Ectodermal cell (in vitro differentiated cells): Measurements from ENCODE around the gene ACP3.
"Not testable (repeated sequence)": the region's sequence is repeated elsewhere in the genome, so short reads cannot be mapped to it uniquely, and the experiment has no call there.

Experiments used
- H3K27ac ChIP-seq: 2 replicates; pipeline ENCODE4 v1.7.0; 2013; ENCODE audit warnings: mild to moderate bottlenecking, low read depth, low read length; ENCODE audit not compliant: insufficient read depth, poor library complexity, severe bottlenecking
- H3K27me3 ChIP-seq: 2 replicates; pipeline ENCODE4 v1.7.0; 2013; ENCODE audit warnings: mild to moderate bottlenecking, low read length; ENCODE audit not compliant: insufficient read depth, control insufficient read depth, poor library complexity, severe bottlenecking
- H3K36me3 ChIP-seq: one replicate; pipeline ENCODE4 v1.7.0; 2013; ENCODE audit warnings: low read length; ENCODE audit not compliant: control insufficient read depth, insufficient read depth
- H3K4me1 ChIP-seq: one replicate; pipeline ENCODE4 v1.7.0; 2013; ENCODE audit warnings: low read length; ENCODE audit not compliant: control insufficient read depth, insufficient read depth
- H3K4me3 ChIP-seq: 2 replicates; pipeline ENCODE4 v1.7.0; 2013; ENCODE audit warnings: low read depth, low read length, control low read depth; ENCODE audit not compliant: insufficient read depth
- H3K9me3 ChIP-seq: 2 replicates; pipeline ENCODE4 v1.7.0; 2013; ENCODE audit warnings: mild to moderate bottlenecking, low read length, moderate library complexity; ENCODE audit not compliant: control insufficient read depth
- WGBS, 2 experiments: methylation state at CpG; one replicate each; pipeline ENCODE4 v1.1.7; 2013; ENCODE audit warnings: missing lambda C conversion rate in 2 of 2; 5-methylcytosine and 5-hydroxymethylcytosine counted together

Gene ACP3

DNA sequence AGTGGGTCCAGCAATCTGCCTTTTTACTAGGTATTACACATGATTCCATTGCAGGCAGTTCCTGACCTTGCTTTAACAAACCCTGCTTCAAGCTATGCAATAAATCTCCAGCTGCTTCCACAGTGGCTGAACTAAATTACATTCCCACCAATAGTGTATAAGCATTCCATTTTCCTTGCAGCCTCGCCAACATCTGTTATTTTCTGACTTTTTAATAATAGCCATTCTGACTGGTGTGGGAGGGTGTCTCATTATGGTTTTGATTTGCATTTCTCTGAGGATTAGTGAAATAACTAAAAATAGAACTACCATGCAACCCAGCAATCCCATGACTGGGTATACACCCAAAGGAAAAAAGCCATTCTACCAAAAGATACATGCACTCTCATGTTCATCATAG lies 63.7 kb downstream of the ACP3 start:
- Histone ChIP-seq H3K9me3 (no peaks in the 10 kb centered on the region), H3K4me3 (no peak overlapping the region), H3K36me3 (no peaks in the 10 kb centered on the region), H3K4me1 (peaks cover 5% of the 10 kb centered on the region), H3K27me3 (no peaks in the 10 kb centered on the region), H3K27ac (no peak overlapping the region)
- no CpG with 5 or more reads among the region's 1 CpG for WGBS, 2 experiments

DNA sequence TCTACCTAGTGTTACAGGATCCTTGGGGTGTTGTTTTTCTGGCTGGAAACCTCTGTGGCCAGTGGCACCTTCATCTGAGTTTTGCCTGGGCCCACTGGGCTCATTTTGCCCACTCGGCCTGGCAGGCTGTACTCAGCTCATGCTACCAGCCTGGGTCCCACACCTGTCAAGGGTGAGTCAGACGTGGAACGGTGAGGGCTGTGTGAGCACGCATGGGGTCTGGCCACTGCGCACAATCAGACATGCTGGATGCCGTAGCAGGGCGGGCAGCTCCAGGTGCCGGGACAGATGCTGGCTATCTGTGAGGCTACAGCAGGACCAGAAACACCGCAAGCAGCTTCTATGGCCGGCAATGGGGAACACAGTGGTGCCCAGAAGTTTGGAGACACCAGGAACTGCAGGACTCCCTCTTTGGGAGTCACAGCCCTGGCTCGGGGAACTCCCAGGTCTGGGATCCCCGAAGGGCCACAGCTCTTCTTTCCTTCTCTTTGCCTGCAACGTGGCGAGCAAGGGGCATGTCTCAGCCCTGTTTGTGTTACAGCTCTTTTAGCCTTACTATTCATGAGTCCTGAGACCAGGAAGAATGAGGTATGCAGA lies 64.2 kb downstream of the ACP3 start:
- Histone ChIP-seq H3K4me1 (peaks cover 5% of the 10 kb centered on the region), H3K27me3 (no peaks in the 10 kb centered on the region), H3K36me3 (no peaks in the 10 kb centered on the region), H3K9me3 (no peaks in the 10 kb centered on the region), H3K27ac (no peak overlapping the region), H3K4me3 (no peak overlapping the region)
- WGBS, 2 experiments: 87 to 91% methylated on average over 14 of the region's 14 CpGs

DNA sequence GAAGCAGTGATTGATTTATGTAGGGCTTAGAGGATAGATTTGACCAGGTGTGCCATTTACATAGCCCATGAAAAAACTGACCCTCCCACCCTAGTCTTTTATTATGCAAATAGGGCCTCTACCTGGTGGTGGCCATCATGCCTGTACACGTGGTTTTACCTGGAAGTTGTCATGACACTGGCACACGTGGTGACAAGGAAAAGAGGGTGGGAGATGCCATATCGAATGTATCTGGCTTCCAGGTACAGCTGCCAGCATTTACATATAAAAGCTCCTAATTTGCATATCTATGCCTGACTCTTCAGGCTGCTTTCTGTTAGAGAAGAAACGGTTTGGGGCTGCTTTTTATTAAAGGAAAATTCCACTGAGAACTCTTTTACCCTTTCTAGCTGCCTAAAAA lies 65.1 kb downstream of the ACP3 start:
- no peak overlapping the region for H3K4me3 ChIP-seq
- no peaks in the 10 kb centered on the region for H3K9me3 ChIP-seq
- no peaks in the 10 kb centered on the region for H3K27me3 ChIP-seq
- H3K36me3 ChIP-seq: no peaks in the 10 kb centered on the region
- H3K27ac ChIP-seq: no peak overlapping the region
- WGBS, 2 experiments: 61 to 66% methylated on average over 4 of the region's 4 CpGs
- H3K4me1 ChIP-seq: peaks cover 5% of the 10 kb centered on the region

DNA sequence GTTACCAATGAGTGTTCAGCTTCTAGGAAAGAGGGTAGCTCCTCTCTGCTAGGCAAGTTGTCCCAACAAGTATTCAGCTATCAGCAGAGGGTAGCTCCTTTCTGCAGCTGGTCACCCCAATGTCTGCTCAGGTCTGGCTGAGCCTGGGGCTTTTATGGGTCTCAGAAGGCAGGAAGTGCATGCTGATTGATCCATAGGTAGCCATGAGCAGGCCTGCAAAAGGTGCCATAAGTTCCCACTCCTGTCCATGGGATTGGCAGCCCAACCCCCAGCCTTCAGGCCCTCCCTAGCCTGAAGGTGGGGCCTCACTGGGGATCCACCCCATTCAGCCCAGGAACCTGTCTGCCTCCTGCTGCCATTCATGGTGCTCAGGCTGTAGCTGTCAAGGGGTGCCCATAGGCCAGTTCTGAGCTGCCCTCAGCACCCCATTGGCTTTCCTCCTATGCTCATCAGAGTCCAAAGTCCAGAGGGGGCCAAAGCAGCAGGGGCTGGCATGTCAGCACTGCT lies 65.5 kb downstream of the ACP3 start:
- Histone ChIP-seq H3K36me3 (no peaks in the 10 kb centered on the region), H3K4me3 (no peak overlapping the region), H3K4me1 (peaks cover 5% of the 10 kb centered on the region), H3K9me3 (no peaks in the 10 kb centered on the region), H3K27me3 (no peaks in the 10 kb centered on the region), H3K27ac (no peak overlapping the region)

DNA sequence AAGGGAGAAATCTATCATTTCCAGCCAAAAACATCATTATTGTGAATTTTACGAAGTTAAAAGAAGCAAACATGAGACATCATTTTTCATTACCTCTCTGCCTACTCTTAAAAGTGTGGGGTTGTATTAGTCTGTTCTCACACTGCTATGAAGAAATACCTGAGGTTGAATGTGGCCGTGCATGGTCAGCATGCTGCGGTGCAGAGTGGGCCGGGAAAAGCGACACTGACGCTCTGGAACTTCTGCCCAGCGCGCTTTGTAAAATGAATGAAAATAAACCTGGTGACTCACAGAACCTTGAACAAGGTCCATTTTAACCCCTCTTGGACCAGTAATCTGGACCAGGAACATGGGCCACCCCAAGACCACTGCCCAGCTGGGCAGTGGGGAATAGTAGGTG lies 69.1 kb downstream of the ACP3 start:
- no peak overlapping the region for H3K27ac ChIP-seq
- no peaks in the 10 kb centered on the region for H3K36me3 ChIP-seq
- 93 to 96% methylated on average over 7 to 8 of the region's 8 CpGs for WGBS, 2 experiments

DNA sequence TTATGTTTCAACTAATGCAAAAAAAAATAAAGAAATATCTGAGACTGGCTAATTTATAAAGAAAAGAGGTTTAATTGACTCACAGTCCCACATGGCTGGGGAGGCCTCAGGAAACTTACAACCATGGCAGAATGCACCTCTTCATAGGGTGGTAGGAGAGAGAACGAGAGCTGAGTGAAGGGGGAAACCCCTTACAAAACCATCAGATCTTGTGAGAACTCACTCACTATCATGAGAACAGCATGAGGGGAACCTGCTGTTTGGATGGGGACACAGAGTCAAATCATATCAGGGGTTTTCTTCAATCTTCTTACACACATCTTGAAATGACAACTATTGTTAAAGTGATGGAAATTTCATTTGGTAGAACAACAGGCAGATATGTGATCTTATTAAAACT lies 75.5 kb downstream of the ACP3 start:
- H3K27ac ChIP-seq, H3K27me3 ChIP-seq, H3K36me3 ChIP-seq, H3K9me3 ChIP-seq, H3K4me1 ChIP-seq, H3K4me3 ChIP-seq: not testable (repeated sequence)
- WGBS, 2 experiments: 67 to 83% methylated on average over 1 of the region's 1 CpG

More for the DNA sequence above, 69.1 kb downstream of the ACP3 start:
- Histone ChIP-seq H3K27me3 (no peaks in the 10 kb centered on the region), H3K4me3 (no peak overlapping the region), H3K4me1 (no peaks in the 10 kb centered on the region), H3K9me3 (no peaks in the 10 kb centered on the region)

DNA sequence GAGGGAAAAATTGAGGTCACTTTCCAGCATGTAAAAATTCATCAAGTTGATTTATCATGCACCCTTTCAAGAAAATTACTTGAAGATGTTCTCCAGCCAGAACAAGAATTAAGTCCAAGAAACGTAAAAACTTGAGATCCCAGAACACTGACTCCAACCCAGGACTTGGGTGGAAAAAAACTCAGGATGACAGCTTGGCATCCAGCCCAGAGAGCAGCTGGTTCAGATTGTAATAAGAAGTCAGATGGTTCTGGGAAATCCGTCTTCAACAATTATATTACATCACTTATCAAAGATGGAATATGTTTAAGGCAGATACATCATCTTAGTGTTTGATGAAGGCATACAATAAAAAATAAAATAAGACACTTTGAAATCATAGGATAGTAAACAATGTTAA lies 77.1 kb downstream of the ACP3 start:
- Histone ChIP-seq H3K9me3 (no peaks in the 10 kb centered on the region), H3K4me1 (no peaks in the 10 kb centered on the region), H3K27me3 (no peaks in the 10 kb centered on the region), H3K4me3 (no peak overlapping the region), H3K27ac (no peak overlapping the region), H3K36me3 (no peaks in the 10 kb centered on the region)
- WGBS, 2 experiments: 84 to 92% methylated on average over 1 of the region's 2 CpGs

DNA sequence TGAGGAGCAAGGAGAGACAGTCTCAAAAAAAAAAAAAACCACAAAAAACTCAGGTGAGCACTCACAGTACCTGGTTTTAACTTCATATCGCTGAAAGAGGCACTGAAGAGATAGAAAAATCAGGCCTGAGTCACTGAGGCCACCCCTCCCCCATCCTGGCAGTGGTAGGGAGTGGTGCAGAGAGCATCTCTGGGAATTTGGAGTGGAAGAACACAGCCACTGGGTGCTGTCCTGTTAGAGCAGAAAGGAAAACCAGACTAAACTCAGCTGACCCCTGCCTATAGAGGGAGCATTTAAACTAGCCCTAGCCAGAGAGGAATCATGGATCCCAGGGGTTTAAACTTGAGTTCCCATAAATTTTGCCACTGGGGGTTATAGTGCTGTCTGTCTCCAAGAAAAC lies 77.9 kb downstream of the ACP3 start:
- Histone ChIP-seq H3K27me3 (no peaks in the 10 kb centered on the region), H3K4me1 (no peaks in the 10 kb centered on the region), H3K36me3 (no peaks in the 10 kb centered on the region), H3K27ac (no peak overlapping the region), H3K4me3 (no peak overlapping the region), H3K9me3 (no peaks in the 10 kb centered on the region)
- WGBS, 2 experiments: 57 to 74% methylated on average over 1 of the region's 1 CpG

DNA sequence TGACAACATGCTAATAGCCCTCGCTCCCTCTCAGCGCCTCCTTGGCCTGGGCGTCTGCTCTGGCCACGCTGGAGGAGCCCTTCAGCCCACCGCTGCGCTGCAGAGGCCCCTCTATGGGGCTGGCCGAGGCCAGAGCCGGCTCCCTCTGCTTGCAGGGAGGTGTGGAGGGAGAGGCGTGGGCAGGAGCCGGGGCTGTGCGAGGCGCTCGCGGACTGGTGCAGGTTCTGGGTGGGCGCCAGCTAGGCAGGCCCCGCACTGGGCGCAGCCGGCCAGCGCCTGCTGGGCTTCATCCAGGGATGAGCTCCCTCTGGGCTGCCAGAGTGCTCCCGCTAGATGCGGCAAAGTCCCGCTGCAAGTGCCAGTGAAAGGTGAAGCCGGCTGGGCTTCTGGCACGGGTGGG lies 79.0 kb downstream of the ACP3 start:
- no peak overlapping the region for H3K4me3 ChIP-seq
- H3K27ac ChIP-seq: no peak overlapping the region
- H3K9me3 ChIP-seq: no peaks in the 10 kb centered on the region
- no peaks in the 10 kb centered on the region for H3K36me3 ChIP-seq
- no peaks in the 10 kb centered on the region for H3K27me3 ChIP-seq
- WGBS, 2 experiments: 97% methylated on average over 24 of the region's 24 CpGs
- no peaks in the 10 kb centered on the region for H3K4me1 ChIP-seq

DNA sequence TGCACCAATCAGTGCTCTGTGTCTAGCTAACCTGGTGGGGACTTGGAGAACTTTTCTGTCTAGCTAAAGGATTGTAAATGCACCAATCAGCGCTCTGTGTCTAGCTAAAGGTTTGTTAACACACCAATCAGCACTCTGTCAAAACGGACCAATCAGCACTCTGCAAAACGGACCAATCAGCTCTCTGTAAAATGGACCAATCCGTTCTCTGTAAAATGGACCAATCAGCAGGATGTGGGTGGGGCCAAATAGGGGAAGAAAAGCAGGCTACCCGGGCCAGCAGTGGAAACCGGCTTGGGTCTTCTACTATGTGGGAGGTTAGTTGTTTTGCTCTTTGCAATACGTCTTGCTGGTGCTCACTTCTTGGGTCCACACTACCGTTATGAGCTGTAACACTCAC lies 79.6 kb downstream of the ACP3 start:
- WGBS, 2 experiments: 94 to 98% methylated on average over 8 of the region's 8 CpGs
- H3K36me3 ChIP-seq, H3K4me3 ChIP-seq, H3K9me3 ChIP-seq, H3K27me3 ChIP-seq, H3K27ac ChIP-seq, H3K4me1 ChIP-seq: not testable (repeated sequence)
